Stimulated activated CD4-positive, alpha-beta T cell treated with anti-CD3 and anti-CD28 coated beads, Interleukin-15, amount 100 ng/mL, for 24 hours (primary cell): Measurements from ENCODE around the gene SFT2D2.
"Not testable (repeated sequence)": the region's sequence is repeated elsewhere in the genome, so short reads cannot be mapped to it uniquely, and the experiment has no call there.

ENCODE experiments used
- DNase-seq: peaks from one replicate; pipeline ENCODE4 v3.0.0-alpha.2; 2020

Gene SFT2D2

DNA sequence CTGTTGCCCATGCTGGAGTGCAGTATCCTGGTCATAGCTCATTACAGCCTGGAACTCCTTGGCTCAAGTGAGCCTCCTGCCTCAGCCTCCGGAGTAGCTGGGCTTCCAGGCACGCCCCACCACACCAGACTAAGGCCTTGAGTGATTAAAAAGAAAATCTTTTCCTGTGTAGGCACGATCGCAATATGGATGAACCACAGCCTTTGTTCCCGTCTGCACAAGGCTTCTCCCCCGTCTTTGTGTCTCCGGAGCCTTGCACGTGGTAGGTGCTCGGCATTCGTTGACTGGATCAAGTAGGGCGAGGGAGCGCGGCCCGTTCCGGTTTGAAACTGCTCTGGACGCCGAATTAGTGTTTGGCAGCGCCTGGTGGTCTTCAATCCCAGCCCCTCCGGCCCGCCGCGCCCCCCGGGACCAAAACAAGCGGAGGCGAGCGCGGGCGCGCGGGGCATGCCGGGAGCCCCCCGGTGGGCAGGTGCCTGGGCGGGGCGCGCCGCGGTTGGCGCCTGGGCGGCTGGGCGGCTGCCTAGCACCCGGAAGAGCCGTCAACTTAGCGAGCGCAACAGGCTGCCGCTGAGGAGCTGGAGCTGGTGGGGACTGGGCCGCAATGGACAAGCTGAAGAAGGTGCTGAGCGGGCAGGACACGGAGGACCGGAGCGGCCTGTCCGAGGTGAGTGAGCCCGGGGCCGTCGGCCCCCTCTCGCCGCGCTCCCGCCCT lies at the start of gene SFT2D2:
Gene SFT2D2 (plus strand): TSS at position 529 of the 715 bp plus-strand sequence. CDS start 76 bp downstream, at position 605.
- DNase-seq, result peak; percentile 84

DNA sequence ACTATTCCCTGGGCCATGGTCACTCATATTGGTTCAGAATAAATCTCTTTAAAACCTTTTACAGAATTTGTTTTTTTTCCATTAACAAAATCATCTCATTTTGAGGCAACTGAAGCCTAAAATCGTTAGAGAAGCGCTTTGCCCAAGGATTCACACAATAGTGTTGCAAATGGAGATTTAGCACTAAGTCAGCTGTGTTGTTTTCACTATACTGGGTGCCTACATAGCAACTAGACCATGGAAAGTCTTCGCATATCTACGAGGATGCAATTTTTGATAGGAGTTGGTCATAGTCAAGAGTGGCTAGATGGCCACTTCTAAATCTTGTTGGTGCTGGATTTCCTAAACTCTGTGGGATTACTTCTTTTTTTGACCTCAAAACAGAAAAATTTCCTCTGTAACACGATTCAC lies 47.6 kb upstream of the SFT2D2 start:
- no peak for DNase-seq

DNA sequence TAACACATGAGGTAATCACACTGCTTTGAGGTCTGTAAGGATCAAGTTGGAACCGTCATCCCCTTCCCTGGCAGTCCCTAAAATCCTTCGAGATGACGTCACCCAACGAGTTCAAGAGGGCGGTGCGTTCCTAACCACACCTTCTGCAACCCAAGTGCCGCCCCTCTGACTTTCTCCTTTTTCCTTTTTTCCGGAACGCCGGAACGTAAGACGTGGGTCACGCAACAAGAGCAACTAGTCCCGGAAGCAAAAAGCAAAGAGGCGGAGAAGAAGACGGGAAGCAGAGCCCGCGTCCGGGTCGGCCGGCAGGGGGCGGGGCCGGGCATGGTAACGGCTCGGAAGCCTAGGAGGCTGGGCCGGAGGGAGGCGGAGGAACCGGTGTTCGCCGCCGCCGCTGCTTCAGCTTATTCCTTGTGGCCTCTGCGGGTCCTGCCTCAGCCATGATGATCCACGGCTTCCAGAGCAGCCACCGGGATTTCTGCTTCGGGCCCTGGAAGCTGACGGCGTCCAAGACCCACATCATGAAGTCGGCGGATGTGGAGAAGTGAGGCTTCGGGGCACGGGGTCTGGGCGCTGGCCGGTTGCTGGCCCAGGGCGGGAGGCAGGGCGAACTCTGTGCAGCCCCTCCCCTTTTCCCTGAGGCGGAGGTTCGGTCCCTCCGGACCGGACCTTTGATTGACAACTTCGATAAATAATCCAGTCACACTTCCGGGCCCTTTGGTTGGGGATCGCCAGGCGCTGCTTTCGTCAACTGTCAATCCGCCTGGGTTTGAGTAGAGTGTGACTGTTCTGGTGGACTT lies 47.0 kb upstream of the SFT2D2 start, which contains the start of gene TIPRL:
Gene TIPRL (plus strand): TSS at position 325 of the 800 bp plus-strand sequence. CDS start 116 bp downstream, at position 441.
- DNase-seq, result peak; percentile 97

DNA sequence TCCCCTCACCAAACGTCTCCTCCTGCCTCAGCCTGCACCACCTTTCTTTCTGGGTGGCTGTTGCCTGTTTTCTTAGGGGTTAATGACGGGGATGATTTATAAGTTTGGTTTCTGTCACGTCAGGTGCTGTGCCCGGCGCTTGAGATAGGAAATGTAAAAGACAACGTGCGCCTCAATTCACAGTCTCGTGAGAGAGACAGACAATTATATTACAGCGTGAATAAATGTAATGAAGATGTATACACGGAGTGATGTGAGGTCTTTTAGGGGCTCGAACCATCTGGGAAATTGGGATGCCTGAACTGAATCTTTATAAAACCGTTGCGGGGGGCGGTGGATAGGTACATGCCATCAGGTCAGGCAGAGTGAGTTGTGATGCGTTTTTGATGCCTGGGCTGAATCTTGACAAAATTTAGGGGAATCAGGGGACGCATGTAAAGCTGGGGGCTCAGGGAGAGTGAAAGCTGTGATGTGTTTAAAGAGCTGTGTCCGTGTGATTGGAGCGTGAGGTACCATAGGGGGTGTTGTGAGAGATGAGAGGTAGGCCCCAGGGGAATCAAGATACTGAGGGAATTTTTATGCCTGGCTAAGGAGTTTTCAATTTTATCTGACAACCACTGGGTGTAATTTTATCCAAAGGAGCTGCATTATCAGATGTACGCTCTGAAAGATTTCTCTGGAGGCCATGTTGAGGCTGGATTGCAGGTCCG lies 46.2 kb upstream of the SFT2D2 start:
- no peak for DNase-seq

DNA sequence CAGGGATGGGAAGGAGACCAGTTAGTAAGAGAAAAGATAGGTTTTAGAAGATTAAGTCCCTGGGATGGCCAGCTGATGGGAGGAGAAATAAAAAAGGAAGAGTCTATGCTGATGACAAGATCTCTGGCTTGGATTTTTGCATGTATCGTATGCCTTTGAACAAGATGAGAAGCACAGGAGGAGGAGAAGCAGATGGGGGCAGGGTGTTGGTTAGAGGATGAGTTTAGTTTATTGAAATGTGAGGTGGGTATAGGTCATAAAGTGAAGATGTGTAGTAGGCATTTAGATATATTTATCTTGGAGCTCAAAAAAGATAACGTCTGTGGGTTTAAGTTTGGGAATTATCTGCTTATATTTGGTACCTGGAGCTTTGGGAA lies 45.7 kb upstream of the SFT2D2 start:
- no peak for DNase-seq

DNA sequence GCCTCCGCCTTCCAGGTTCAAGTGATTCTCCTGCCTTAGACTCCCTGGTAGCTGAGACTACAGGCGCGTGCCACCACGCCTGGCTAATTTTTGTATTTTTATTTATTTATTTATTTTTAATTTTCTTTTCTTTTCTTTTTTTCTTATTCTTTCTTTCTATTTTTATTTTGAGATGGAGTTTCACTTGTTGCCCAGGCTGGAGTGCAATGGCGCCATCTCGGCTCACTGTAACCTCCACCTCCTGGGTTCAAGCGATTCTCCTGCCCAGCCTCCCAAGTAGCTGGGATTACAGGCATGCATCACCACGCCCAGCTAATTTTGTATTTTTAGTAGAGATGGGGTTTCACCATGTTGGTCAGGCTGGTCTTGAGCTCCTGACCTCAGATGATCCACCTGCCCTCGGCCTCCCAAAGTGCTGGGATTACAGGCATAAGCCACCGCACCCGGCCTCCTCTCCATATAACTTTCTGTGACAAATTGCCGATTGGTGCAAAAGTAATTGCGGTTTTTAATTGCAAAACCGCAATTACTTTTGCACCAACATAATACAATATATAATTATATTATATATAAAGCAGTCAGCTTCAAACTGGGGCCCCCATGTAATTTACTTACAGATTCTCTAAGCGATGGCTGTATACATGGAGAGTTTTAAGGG lies 44.6 kb upstream of the SFT2D2 start:
- not testable (repeated sequence) for DNase-seq

DNA sequence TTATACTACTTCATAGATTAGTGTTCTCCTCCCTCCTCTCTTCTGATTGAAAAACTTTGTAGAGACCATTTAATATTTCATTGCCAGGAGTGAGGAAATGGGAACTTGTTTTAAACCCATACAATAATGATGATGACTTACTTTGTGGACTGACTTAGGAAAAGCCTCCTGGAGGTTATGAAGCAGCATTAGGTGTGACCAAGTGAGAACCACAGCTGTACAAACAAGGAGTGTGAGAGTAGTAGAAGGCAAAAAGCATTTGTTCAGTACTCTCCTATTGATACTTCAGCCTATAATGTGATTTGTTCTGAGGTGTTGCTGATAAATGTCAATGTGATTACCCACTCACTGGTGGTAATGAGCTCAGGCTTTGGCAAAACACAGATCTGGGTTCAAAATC lies 38.6 kb upstream of the SFT2D2 start:
- no peak for DNase-seq

DNA sequence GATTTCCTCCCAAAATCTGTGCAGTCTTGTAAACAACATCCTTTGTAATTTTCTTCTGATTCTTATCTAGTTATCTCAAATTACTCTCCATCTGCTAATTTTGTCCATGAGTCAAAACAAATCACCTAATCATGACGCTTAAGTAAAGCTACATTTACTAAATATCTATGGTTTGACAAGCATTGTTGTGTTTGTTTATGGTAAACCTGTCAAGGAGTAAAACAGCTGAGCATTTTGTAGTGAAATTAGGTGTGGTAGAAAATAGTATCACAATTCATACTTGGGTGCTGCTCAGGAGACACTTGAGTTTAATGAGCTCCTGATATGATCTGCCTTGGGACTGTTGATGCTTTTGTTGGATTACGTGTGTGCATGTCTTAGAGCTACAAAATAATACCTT lies 35.4 kb upstream of the SFT2D2 start:
- DNase-seq, result no peak

DNA sequence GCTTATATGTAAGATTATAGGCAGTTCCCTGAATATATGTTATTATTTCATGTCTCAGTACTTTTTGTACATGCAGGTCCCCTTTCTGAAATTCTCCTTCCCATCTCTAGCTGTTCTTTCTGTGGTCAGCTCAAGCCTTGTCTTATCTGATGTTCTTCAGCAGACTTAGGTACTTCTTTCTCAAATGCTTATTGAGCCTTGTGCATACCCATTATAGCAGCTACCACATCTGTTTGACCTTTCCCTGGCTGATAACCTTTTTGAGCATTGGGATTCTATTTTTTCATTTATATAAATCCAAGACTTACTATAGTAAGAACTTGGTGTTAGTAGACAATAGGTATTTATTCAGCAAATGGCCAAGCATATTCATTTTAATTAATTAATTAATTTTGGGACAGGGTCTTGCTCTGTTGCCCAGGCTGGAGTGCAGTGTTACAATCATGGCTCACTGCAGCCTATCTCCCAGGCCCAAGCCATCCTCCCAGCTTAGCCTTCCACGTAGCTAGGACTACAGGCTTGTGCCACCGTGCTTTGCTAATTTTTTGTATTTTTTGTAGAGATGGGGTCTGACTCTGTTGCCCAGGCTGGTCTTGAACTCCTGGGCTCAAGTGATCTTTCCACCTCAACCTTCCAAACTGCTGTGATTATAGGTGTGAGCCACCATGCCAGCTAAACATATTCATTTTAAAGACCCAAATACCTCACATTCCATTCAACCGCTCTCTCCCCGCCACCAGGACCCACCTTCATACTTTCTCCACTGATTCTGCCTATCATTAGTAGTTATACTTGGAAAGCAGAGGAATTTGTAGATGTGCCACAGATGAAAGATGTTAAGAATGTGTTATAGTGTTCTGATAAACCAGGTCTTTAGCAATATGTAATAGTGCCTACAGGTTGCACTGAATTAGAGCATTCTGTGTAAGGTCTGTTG lies 30.3 kb upstream of the SFT2D2 start:
- DNase-seq, result no peak

DNA sequence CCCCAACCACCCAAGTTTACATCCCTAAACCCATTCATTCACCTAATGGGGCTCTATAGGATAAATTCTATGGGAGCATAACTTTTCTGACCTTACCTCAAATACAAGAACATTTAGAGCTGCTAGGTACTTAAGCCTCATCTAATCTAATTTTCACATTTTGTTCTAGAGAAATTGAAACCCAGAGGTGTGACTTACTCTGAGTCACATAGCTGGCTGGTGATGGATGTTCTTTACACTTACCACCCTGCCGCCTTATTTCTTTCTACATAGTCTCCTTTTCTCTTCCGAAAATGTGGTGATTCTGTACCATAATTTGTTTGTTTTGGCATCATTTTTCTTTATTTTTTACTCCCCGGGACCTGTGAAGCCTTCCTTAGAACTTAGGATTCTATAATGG lies 26.7 kb upstream of the SFT2D2 start:
- DNase-seq, result no peak

DNA sequence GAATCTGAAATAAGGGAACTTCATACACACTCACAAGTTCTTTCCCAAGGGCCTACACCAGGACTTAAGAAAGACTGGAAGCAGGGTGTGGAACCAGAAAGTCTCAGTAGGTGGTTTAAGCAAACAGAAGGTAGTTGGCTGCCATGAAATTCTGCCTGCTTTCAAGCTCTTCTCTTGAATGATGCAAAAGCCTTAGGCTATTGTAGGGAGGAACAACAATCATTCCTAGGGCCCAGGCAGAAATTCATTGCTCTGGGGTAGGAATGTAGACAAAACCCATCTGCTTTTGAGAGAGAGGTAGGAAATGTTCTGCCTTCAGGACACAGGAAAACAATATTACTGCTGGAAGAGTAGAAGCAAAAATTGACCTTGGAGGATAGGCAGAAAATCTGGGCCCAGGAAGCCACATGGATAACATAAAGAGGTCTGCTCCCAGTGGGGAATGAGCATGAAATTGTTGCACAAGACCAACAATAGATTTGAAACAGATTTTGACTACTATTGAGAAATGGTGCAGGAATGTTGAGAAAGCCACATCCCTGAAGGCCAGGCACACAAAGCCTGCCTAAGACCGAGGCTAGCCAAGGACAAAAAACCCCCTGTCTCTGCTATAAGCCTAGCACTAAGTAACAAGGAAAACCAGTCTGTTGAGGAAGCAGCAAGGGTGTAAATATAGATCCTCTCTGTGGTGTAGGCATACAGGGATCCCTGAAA lies 22.7 kb upstream of the SFT2D2 start:
- DNase-seq, result no peak

DNA sequence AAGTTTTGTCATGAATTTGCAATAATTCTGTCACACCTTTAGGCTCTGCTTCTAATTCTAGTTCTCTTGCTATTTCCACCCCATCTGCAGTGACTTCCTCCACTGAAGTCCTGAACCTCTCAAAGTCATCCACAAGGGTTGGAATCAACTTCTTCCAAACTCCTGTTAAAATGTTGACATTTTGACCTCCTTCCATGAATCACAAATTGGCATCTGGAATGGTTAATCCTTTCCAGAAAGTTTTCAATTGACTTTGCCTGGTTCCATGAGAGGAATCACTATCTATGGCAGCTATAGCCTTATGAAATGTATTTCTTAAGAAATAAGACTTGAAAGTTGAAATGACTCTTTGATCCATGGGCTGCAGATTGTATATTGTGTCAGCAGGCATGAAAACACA lies 19.7 kb upstream of the SFT2D2 start:
- DNase-seq, result no peak

DNA sequence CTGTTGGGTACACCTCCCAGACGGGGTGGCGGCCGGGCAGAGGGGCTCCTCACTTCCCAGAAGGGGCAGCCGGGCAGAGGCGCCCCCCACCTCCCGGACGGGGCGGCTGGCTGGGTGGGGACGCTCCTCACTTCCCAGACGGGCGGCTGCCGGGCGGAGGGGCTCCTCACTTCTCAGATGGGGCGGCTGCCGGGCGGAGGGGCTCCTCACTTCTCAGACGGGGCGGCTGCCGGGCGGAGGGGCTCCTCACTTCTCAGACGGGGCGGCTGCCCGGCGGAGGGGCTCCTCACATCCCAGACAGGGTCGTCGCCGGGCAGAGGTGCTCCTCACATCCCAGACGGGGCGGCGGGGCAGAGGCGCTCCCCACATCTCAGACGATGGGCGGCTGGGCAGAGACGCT lies 18.1 kb upstream of the SFT2D2 start:
- not testable (repeated sequence) for DNase-seq

DNA sequence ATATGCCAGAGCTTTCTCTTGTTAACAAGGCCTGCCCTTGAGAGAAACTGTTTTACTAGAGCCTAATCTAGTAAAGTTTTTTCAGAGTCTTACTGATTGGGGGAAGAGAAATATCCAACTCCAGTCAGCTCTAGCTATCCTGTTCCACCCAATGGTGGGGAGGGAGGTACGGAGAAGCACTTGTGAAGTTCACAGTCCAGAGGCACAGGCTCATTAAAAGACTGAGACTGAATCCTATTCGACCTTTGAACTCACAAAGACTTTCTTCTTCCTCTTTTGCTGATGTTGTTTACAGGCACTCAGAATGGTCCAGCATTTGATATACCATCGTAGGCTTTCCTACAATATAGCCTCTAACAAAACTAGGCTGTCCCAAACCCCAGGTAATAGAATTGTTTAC lies 15.5 kb upstream of the SFT2D2 start:
- no peak for DNase-seq

DNA sequence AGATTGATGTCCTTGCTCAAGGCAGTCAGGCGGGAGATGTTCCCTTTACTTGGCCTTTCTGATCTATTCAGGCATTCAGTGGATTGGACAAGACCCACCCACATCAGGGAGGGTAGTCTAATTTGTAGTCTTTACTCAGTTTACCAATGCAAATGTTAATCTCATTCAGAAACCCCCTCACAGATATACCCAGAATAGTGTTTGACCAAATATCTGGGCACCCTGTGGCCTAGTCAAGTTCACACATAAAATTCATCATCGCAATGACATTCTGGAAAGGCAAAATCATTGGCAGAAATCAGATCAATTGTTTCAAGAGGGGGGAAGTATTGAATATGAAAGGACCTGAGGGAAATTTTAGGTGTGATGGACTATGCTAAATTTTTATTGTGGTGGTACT lies 12.5 kb upstream of the SFT2D2 start:
- no peak for DNase-seq

DNA sequence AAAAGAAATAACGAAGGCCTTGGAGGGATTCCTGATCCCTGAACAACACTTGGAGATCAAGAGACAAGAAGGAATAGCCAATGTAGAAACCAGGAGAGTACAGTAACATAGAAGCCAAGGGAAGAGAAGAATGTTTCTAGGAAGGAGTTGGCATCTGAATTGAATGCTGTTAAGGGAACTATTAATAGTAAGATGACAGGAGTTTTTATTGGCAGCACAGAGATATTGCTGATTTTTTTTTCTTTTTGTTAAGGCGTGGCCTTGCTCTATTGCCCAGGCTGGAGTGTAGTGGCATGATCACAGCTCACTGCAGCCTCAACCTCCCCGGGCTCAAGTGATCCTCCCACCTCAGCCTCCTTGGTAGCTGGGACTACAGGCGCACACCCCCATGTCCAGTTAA lies 9.6 kb upstream of the SFT2D2 start:
- DNase-seq, result no peak

DNA sequence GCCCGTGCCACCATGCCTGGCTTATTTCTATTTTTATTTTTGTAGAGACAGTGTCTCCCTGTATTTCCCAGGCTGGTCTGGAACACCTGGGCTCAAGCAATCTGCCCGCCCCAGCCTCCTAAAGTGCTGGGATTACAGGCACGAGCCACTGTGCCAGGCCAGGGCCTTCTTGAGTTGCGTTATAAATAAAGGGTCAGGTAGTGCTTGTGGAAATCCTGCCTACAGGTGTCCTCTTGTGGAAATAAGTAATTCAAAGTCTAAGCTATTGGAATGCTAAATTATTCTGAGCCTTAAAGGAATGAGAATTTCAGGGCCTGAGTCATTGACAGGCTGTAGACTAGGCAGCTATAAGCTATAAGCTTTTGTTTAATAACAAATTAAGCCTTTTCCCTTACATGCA lies 8.1 kb upstream of the SFT2D2 start:
- no peak for DNase-seq

DNA sequence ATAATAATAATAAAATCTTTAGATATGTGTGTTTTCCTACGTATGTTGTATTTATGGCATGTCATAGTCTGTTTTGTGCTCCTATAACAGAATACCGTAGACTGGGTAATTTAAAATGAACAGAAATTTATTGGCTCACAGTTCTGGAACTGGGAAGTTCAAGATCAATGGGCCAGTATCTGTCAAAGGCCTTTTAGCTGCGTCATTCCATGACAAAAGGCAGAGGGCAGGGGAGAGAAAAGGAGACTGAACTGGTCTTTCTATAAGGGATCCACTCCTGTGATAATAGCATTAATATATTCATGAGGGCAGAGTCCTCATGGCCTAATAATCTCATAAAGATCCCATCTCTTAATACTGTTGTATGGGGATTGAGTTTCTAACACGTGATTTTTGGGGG lies 7.1 kb upstream of the SFT2D2 start:
- DNase-seq, result no peak

DNA sequence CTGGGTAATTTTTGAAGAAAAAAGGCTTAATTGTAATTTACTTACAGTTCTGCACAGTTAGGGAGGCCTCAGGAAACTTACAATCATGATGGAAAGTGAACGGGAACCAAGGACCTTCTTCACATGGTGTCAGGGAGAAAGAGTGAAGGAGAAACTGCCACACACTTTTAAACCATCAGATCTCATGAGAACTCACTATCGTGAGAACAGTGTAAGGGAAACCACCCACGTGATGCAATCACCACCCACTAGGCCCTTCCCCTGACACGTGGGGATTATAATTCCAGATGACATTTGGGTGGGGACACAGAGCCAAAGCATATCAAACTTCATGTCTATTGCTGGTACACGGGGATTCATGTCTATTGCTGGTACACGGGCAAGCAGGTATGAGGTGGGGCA lies 5.3 kb upstream of the SFT2D2 start:
- DNase-seq, result no peak

DNA sequence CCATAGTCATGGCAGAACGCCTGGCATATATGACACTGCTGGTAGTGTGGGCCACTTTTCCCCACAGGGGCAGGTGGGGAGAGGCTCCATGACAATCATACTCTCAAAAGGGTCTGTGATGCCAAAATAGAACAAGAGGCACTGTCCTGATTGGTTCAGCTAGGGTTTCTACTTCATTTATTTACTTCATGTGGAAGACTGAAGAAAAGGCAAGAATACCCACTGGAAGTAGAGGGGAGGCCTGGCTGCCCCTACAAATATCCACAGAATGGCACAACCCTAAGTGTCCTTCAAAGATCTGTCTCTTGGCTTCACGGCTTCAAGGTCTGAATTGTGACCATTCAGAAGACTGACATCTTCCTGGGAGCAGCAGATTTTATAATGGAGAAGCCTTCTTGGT lies 4.5 kb upstream of the SFT2D2 start:
- no peak for DNase-seq

DNA sequence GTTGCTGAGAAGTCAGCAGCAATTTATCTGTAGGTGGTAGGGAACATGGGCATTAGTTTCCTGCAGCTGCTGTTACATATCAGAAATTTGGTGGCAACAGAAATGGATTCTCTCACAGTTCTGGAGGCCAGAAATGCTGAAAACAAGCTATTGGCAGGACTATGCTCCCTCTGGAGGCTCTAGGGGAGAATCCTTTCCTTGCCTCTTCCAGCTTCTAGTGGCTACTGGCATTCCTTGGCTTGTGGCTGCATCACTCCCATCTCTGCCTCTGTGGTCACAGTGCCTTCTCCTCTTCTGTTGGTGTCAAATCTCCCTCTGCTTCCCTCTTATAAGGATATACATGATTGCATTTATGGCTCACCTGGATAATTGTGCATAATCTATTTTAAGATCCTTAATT lies 2.5 kb upstream of the SFT2D2 start:
- no peak for DNase-seq
